ENCODE results near the gene PSAPL1.

The PSAPL1 gene

GRCh38 chr4:7450775-7451433 lies 16.2 kb upstream of the PSAPL1 start:
- TF ChIP-seq CTCF (IDR thresholded peaks at IDR 0.05; ENCODE audit: low read depth, low read length): no peak
- no peak overlapping the region for H3K4me3 ChIP-seq (ENCODE audit: low read depth, low read length)

- H3K4me3 ChIP-seq (ENCODE audit: low read depth, low read length): no peak overlapping the region
- no peak for TF ChIP-seq CTCF (IDR thresholded peaks at IDR 0.05; ENCODE audit: low read depth, low read length)
These were observed 13.3 kb upstream of the PSAPL1 start for GRCh38 chr4:7448036-7448435.

- no peak overlapping the region for H3K4me3 ChIP-seq (ENCODE audit: low read depth, low read length)
These were observed 12.5 kb upstream of the PSAPL1 start for GRCh38 chr4:7447236-7447635.

GRCh38 chr4:7444731-7445130 lies 10.0 kb upstream of the PSAPL1 start:
- no peak for TF ChIP-seq CTCF (IDR thresholded peaks at IDR 0.05; ENCODE audit: low read depth, low read length)

More at GRCh38 chr4:7447236-7447635, 12.5 kb upstream of the PSAPL1 start:
- TF ChIP-seq CTCF (IDR thresholded peaks at IDR 0.05; ENCODE audit: low read depth, low read length): no peak

GRCh38 chr4:7444314-7444713 lies 9.6 kb upstream of the PSAPL1 start:
- TF ChIP-seq CTCF (IDR thresholded peaks at IDR 0.05; ENCODE audit: low read depth, low read length): no peak

More at GRCh38 chr4:7444731-7445130, 10.0 kb upstream of the PSAPL1 start:
- no peak overlapping the region for H3K4me3 ChIP-seq (ENCODE audit: low read depth, low read length)

DNA sequence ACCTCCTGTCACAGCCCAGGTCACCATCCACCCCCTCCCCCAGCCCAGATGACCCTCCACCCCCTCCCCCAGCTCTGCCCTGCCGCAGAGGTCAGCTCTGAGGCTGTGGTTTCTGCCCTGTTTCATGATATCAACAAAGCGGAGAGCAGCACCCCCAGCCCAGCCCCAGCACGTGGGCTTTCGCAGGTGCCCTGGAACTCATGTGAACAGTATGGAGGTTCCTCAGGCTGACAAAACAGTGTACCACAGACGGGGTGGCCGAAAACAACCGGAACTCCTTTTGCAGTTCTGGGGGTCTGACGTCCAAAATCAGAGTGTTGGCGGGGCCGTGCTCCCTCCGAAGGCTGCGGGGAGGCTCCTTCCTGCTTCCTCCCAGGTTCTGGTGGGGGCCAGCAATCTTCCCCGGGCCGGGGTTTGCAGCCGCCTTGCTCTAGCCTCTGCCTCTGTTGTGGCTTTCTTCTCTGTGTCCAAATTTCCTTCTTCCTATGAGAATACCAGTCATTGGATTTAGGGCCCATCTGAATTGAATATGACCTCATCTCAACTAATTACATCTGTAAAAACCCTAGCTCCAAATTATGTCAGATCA lies 7.9 kb upstream of the PSAPL1 start:
- H3K4me3 ChIP-seq (ENCODE audit: low read depth, low read length): no peak overlapping the region
- no peak for TF ChIP-seq CTCF (IDR thresholded peaks at IDR 0.05; ENCODE audit: low read depth, low read length)

More at GRCh38 chr4:7444314-7444713, 9.6 kb upstream of the PSAPL1 start:
- no peak overlapping the region for H3K4me3 ChIP-seq (ENCODE audit: low read depth, low read length)

DNA sequence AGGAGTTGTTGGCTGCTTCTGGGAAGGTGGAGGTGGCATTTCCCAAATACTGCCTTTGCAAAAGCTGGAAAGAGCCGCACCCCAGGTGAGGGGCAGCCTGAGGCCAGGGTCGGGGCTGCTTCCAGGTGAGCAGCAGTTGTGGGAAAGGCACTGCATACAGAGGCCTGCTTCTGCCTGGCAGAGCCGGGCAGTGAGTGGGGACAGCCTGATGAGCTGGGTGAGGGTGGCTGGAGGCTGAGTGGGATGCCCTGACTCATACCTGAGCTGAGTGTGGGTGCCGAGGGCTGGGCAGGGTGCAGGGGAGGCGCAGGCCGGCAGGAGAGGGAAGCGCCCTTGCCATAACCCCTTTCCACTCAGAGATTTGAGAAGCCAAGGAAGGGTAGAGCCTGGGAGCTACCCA lies 6.5 kb upstream of the PSAPL1 start:
- TF ChIP-seq CTCF (IDR thresholded peaks at IDR 0.05; ENCODE audit: low read depth, low read length): no peak
- H3K4me3 ChIP-seq (ENCODE audit: low read depth, low read length): no peak overlapping the region
